WERI-Rb-1 (cell line): ENCODE results near the gene COL4A1.
"Not testable (repeated sequence)": the region's sequence is repeated elsewhere in the genome, so short reads cannot be mapped to it uniquely, and the experiment has no call there.

Source experiments
- DNase-seq: peaks from one replicate; pipeline ENCODE4 v3.0.0-alpha.2; 2020
- H3K27ac ChIP-seq: fragments of 250-450 bp; sonication (Bioruptor Pico); 2 replicates; pipeline ENCODE4 v1.5.1; 2020; ENCODE audit warnings: mild to moderate bottlenecking, moderate library complexity
- H3K27me3 ChIP-seq: fragments of 250-450 bp; sonication (Bioruptor Pico); 2 replicates; pipeline ENCODE4 v1.5.1; 2021; ENCODE audit warnings: mild to moderate bottlenecking, low read depth, moderate library complexity; ENCODE audit not compliant: insufficient read depth, severe bottlenecking
- H3K36me3 ChIP-seq: fragments of 250-450 bp; sonication (Bioruptor Pico); 2 replicates; pipeline ENCODE4 v1.5.1; 2020; ENCODE audit warnings: mild to moderate bottlenecking, moderate library complexity
- H3K4me3 ChIP-seq: 2 replicates; pipeline ENCODE4 v1.5.1; 2011; ENCODE audit warnings: low read depth, mild to moderate bottlenecking, control low read depth, low read length
- H3K9me3 ChIP-seq: fragments of 250-450 bp; sonication (Bioruptor Pico); 2 replicates; pipeline ENCODE4 v1.5.1; 2021; ENCODE audit warnings: mild to moderate bottlenecking, moderate library complexity; ENCODE audit not compliant: severe bottlenecking
- CTCF ChIP-seq: IDR thresholded peaks from 2 replicates; pipeline ENCODE4 v1.5.1; 2011; ENCODE audit warnings: low read depth, mild to moderate bottlenecking, control low read depth, inconsistent platforms, low read length

Gene COL4A1

DNA sequence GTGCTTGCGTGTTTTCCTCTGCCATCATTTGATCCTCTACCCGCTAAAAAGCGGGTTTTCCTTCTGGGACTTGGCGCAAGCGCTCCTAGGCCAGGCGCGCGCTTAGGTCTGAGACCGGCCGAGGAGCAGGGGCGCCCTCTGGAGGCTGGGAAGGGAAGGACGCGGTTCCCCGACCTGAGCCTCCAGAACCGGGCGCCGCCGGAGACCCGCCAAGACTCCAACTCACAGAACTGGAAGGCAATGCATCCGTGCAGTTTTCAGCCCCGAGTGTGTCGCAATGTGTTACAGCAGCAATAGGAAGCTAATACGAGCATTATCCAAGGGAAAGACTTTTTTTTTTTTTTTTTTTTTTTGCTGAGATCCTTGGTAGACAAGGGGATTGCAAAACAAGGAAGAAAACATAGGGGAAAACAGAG lies 190.9 kb downstream of the COL4A1 start:
- no peak overlapping the region for H3K27ac ChIP-seq
- H3K9me3 ChIP-seq = no peaks in the 10 kb centered on the region
- H3K4me3 ChIP-seq = no peak overlapping the region
- peak; percentile 78 for DNase-seq
- TF ChIP-seq CTCF = peak; percentile 87
- peaks cover 2% of the 10 kb centered on the region for H3K27me3 ChIP-seq
- H3K36me3 ChIP-seq = no peaks in the 10 kb centered on the region

GRCh38 chr13:110115591-110115990 lies 191.4 kb downstream of the COL4A1 start:
- Histone ChIP-seq H3K27ac (no peak overlapping the region), H3K4me3 (no peak overlapping the region), H3K27me3 (peaks cover 2% of the 10 kb centered on the region), H3K36me3 (no peaks in the 10 kb centered on the region), H3K9me3 (no peaks in the 10 kb centered on the region)
- no peak for DNase-seq
- TF ChIP-seq CTCF = no peak

DNA sequence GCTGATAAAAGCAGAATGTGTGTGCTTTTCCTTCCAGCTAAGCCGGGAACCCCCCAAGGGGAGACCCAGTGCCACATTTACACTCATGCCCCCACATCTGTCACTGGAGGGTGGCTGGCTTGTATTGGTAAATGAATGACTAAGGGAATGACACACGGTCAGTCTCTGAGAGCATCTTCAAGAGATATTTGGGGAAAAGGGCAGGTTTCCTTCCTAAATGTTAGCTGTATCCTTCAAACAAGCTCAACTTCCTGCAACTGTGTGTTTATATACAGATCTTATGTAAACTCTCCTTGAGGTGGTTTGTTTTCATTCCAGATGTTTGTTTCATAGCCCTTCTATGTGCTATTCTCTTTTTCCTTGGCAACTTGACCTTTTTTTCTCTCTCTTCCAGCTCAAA lies 192.6 kb downstream of the COL4A1 start:
- Histone ChIP-seq H3K9me3 (no peaks in the 10 kb centered on the region), H3K27me3 (peaks cover 2% of the 10 kb centered on the region), H3K4me3 (no peak overlapping the region), H3K36me3 (no peaks in the 10 kb centered on the region), H3K27ac (no peak overlapping the region)
- no peak for DNase-seq
- no peak for TF ChIP-seq CTCF

GRCh38 chr13:110113284-110113764 lies 193.6 kb downstream of the COL4A1 start:
- Histone ChIP-seq H3K36me3 (no peaks in the 10 kb centered on the region), H3K27ac (no peak overlapping the region), H3K27me3 (peaks cover 2% of the 10 kb centered on the region), H3K9me3 (no peaks in the 10 kb centered on the region), H3K4me3 (no peak overlapping the region)
- no peak for TF ChIP-seq CTCF
- no peak for DNase-seq

DNA sequence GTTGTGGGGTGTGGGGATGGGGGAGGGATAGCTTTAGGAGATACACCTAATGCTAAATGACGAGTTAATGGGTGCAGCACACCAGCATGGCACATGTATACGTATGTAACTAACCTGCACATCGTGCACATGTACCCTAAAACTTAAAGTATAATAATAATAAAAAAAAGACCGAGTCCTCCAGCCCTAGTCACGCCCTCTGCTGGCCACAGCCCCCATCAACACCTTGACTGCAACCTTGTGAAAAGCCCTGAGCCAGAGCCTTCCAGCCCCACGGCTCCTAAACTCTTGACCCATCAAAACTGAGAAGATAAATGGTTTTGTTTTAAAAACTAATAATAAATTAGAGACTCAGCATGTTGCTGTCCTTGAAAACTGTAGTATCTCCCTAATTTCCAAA lies 194.6 kb downstream of the COL4A1 start:
- TF ChIP-seq CTCF = peak; percentile 64
- H3K9me3 ChIP-seq, H3K27ac ChIP-seq, H3K27me3 ChIP-seq, H3K36me3 ChIP-seq, H3K4me3 ChIP-seq: not testable (repeated sequence)
- DNase-seq = peak; percentile 55

DNA sequence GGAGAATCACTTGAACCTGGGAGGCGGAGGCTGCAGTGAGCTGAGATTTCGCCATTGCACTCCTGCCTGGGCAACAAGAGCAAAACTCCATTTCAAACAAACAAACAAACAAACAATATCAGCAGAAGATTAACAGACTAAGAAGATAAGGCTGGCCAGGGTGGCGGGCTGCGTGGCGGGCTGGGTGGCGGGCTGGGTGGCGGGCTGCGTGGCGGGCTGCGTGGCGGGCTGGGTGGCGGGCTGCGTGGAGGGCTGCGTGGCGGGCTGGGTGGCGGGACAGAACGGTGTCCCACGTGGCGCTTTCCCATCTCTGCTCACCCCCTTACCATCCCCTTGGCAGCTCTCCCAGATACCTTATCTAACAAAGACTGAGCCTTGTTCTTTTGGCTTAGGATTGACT lies 196.2 kb downstream of the COL4A1 start:
- no peaks in the 10 kb centered on the region for H3K9me3 ChIP-seq
- H3K36me3 ChIP-seq = no peaks in the 10 kb centered on the region
- no peak for TF ChIP-seq CTCF
- no peak for DNase-seq
- H3K27ac ChIP-seq = no peak overlapping the region
- H3K27me3 ChIP-seq = peaks cover 2% of the 10 kb centered on the region
- H3K4me3 ChIP-seq = no peak overlapping the region
